Measurements from ENCODE around the gene THOC1.

THOC1 gene

DNA sequence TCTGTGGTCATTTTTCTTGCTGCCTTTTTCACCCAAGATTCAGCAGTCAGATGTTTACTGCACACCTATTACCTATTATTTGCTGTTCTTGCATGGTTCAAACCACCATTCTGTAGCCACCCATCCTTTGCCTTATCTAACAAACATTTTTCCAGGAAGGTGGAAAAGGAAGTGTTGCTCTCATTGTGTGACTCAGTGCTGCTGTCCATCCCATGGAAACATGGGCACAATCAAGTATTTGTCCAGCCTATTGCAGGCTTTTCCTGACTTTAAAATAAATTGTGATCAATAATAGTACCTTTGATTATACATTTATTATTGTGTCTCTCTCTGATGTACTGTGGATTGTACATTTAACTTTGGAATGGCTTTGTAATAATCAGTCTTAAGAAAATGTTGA, 56.3 kb downstream of the THOC1 start:
- no peak for DNase-seq

DNA sequence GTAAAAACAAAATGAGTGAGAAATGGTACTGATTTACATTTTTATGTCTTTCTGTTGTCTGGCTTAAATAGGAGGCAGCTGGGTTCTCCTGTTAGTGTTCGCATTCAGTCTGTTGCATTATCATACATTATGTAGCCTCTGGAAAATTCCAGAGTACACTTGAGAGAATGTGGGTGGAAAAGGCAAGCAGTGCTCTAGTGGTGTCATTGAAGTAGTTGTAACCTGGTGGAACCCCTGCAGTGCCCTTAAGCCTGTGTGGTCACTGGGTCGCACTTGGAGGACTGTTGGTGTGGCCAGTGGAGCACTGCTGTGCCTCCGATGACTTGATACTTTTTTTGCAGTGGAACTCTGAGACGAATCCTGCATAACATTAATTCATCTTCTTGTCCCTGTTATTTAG, 57.1 kb downstream of the THOC1 start:
- DNase-seq, result no peak

DNA sequence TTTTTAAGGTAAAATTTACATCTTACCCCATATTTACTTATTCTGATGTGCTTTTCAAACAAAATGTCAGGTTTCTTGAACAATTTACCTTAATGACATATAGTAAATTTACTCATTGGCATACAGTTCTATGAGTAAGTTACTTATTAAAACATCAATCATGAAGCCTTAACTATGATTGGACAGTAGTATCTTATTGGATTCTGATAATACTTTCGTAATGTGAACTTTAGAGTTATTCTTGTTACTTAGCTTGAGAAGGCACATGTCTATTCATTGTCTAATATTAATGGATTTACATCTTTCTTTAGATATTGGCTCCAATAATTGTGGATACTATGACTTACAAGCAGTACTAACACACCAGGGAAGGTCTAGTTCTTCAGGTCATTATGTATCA, 57.8 kb downstream of the THOC1 start:
- DNase-seq, result no peak

DNA sequence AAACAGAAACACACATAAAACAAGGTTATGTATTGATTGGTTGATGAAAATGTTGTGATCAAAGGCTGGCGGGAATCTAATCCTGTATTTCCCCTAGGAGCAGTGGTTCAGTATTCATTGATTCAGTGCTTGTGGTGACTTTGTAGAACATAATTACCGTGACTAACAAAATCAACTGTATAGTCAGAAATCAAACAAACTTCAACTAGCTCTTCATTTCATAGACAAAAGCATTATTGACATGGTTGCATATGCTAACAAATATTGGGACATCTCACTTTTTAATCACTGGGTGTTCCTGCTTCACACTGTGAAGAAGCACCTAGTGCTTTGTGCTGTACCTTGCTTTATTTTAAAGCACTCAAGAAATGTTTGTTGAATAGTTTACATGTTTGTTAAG, 68.1 kb downstream of the THOC1 start:
- DNase-seq, result peak; percentile 91

DNA sequence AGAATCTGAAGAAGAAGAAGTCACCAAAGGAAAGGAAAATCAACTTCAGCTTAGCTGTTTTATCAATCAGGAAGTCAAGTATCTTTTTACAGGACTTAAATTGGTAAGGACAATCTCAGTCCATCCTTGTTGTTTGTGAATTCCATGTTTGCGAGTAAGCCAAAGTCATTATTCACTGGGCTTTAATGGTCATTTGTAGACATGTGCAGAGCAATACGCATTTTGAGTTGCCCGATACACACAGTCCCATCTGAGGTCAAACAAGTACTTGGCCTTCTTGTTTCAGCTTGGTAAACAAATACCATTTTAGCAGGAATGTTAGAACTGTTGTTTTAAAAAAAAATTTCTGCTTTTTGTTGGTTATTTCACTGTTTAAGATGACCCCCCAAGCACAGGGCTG, 68.6 kb downstream of the THOC1 start:
- DNase-seq, result peak; percentile 69

DNA sequence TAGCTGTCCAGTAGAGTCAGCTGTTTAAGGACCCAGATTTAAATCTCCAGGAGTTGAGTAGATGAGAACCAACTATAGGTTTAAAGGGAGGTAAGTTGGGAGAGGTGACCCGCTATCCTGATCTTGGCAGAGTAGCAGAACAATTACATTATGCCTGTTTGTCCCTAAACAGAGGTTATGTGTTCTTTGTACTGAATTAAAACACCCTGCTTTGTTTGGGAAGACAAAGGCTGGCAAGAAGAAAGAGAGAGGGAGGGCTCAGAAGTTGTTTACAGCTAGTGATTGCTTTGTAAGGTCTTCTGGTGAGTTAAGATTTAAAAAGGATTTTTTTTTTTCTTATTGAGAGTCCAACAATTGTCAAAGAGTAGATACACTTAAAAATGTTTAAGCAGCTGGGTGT, 72.2 kb downstream of the THOC1 start:
- DNase-seq, result no peak

DNA sequence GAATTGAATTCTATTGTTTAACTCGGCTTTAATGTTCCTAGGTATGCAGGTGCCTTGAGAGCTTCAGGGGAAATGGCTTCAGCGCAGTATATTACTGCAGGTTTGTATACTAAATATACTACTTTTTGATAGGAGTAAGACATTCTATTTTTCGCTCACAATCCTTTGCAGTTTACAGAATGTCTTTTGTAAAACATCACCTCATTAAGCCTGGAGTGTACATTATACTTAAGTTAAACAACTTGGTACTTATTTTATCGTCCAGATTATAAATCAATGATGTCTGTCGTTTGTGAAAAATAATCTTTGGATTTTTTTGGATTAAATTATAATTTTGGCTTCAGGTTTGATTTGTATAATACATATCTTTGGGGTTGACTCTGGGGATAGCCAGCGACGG, 75.0 kb downstream of the THOC1 start:
- DNase-seq, result no peak

DNA sequence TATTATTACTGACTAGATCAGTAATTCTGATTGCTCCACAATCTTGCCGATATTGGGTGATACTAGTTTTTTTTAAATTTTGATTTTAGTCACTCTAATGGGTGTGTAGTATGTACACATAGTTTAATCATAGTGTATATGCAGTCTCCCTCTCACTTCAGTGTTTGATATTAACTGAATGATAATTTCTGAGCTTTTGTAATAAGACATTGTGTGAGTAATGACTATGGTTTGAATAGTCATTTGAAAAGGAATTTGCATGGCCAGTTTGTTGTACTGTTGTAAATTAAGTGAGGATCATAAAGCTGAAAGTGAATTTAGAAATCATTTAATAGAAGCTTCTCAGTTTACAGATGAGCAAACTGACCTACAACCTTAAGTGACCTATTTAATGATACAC, 76.1 kb downstream of the THOC1 start:
- no peak for DNase-seq

DNA sequence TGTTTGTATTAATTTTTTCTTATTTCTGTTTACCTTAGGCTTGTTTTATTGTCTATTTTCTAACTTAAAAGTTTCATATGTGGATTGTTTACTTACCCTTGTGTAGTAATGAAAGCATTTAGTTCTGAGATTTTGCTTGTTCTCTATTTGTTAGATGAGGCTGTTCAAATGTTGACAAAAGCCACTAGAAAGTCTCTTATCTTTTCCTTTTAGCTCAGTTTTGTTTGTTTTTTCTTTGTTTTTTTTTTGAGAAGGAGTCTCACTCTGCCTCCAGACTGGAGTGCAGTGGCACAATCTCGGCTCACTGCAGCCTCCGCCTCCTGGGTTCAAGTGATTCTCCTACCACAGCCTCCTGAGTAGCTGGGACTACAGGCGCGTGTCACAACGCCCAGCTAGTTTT, 78.6 kb downstream of the THOC1 start:
- peak; percentile 90 for DNase-seq

DNA sequence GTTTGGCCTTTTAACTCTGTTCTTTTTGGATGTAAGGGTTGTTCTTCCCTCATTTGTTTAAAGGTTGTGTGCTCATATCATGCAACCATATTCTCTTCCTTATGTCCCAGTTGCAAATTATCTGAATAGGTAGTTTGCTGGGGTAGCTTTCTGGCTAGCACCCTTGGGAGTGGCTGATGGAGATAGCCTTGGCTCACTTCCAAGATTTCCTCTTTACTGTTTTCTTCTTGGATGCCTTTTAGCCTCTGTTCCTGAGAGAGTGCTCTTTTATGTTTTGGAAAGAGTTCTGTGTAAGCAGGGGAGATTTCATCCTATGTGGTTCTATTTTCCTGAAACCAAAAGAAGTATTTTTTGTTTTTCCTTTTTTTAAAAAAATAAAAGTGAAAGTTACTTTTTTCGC, 84.1 kb downstream of the THOC1 start:
- DNase-seq, result peak; percentile 17

DNA sequence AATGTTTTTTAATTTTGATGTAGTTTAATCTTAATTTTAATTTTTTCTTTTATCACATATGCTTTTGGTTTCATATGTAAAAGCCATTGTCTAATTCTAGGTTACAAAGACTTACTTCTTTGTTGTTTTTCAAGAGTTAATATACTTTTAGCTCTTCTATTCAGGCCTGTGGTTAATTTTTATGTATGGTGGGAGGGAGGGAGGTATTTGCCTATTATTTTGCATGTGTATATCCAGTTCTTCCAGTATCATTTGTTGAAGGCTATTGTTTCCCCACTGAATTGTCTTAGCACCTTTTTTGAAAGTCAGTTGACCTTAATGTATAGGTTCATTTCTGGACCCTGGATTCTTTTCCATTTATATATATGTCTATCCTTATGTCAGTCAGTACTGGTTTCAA, 86.1 kb downstream of the THOC1 start:
- DNase-seq, result no peak

DNA sequence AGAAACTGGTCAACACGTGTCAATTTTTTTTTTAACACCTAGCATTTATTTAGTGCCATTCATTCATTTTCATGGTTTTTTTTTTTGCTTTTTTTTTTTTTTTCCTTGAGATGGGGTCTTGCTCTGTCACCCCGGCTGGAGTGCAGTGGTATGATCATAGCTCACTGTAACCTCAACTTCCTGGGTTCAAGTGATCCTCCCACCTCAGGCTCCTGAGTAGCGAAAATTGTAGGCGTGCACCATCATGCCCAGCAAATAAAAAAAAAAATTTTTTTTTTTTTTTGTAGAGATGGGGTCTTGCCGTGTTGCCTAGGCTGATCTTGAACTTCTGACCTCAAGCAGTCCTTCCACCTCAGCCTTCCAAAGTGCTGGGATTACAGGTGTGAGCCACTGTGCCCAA, 88.3 kb downstream of the THOC1 start:
- DNase-seq, result no peak

DNA sequence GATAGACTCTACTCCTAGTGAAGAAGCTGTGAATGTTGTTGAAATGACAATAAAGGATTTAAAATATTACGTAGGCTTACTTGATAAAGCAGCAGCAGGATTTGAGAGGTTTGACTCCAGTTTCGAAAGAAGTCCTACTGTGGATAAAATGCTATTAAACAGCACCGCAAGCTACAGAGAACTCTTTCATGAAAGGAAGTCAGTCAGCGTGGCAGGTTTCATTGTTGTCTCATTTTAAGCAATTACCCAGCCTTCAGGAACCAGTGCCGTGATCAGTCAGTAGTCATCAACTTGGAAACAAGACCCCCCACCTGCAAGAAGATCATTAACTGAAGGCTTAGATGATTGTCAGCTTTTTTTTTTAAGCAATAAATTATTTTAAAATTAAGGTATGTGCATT, 95.5 kb downstream of the THOC1 start:
- no peak for DNase-seq

Data from DMS53 (cell line).